NK-92 (cell line): Measurements from ENCODE around the gene ARRB1.
A peak's percentile ranks its signal among the peaks of the same experiment; 100 is the strongest.

Experiments
- DNase-seq: peaks from one replicate; lab custom pipeline; 2025; ENCODE audit not compliant: unreplicated experiment; lab: John Stamatoyannopoulos, UW

Gene ARRB1

GRCh38 chr11:75260396-75261170, 90.9 kb downstream of the ARRB1 start:
- DNase-seq = no peak

GRCh38 chr11:75254326-75254725, 97.1 kb downstream of the ARRB1 start:
- no peak for DNase-seq

- DNase-seq = no peak
Measured at GRCh38 chr11:75249704-75250103, 101.8 kb downstream of the ARRB1 start.

GRCh38 chr11:75248924-75249256, 102.6 kb downstream of the ARRB1 start:
- no peak for DNase-seq

- no peak for DNase-seq
Measured at GRCh38 chr11:75246671-75247350, 104.7 kb downstream of the ARRB1 start.

- no peak for DNase-seq
Measured at GRCh38 chr11:75246006-75246670, 105.3 kb downstream of the ARRB1 start.

GRCh38 chr11:75245356-75246005, 106.0 kb downstream of the ARRB1 start:
- DNase-seq = no peak

- DNase-seq = no peak
Measured at GRCh38 chr11:75244052-75244814, 107.2 kb downstream of the ARRB1 start.

- no peak for DNase-seq
Measured at GRCh38 chr11:75242722-75243600, 108.5 kb downstream of the ARRB1 start.

- no peak for DNase-seq
Measured at GRCh38 chr11:75241906-75242644, 109.4 kb downstream of the ARRB1 start.

- DNase-seq = peak; percentile 46
Measured at GRCh38 chr11:75241036-75241905, 110.2 kb downstream of the ARRB1 start.

GRCh38 chr11:75240311-75241035, 111.0 kb downstream of the ARRB1 start, which contains the start of gene TPBGL:
Gene TPBGL (plus strand): TSS chr11:75240774. CDS start chr11:75241050, 276 bp downstream.
- no peak for DNase-seq

- DNase-seq = no peak
Measured at GRCh38 chr11:75239531-75240290, 111.8 kb downstream of the ARRB1 start.

GRCh38 chr11:75238595-75239440, 112.6 kb downstream of the ARRB1 start:
- no peak for DNase-seq

- DNase-seq = no peak
Measured at GRCh38 chr11:75237050-75237449, 114.4 kb downstream of the ARRB1 start.

GRCh38 chr11:75236062-75236461, 115.4 kb downstream of the ARRB1 start:
- DNase-seq = no peak
